ENCODE measurements around the gene RNF25. TPM values are rescaled to one million over a fixed set of nuclear protein-coding genes. Genes with fewer than 3 reads are reported as not detected.

RNF25 gene
- total RNA-seq, 1 experiment from 2014 or later, result 27.2 TPM

GRCh38 chr2:218635719-218636118 is 36.1 kb downstream of the RNF25 start:
- no peak for DNase-seq
- TF ChIP-seq EZH2 (IDR thresholded peaks at IDR 0.05; ENCODE audit: low read depth), result no peak
- no peak for TF ChIP-seq CTCF (conservative IDR thresholded peaks at IDR 0.05)
- Histone ChIP-seq H3K4me1 (replicated peaks; ENCODE audit: insufficient read depth) (peaks cover 10% of the 10 kb centered on the region; the same call in 1 of the 2 replicates), H2AFZ (no peak overlapping the region), H4K20me1 (ENCODE audit: insufficient read depth) (no peaks in the 10 kb centered on the region), H3K4me2 (no peak overlapping the region), H3K27ac (no peak overlapping the region), H3K9me2 (ENCODE audit: insufficient read depth) (no peaks in the 10 kb centered on the region), H3K9me3 (ENCODE audit: insufficient read depth, low read depth) (no peaks in the 10 kb centered on the region), H3K79me2 (ENCODE audit: low read depth) (no peaks in the 10 kb centered on the region), H3K27me3 (ENCODE audit: insufficient read depth, low read depth) (no peaks in the 10 kb centered on the region), H3K4me3 (no peak overlapping the region), H3F3A (ENCODE audit: insufficient read depth, low read depth) (peaks cover 12% of the 10 kb centered on the region; the same call in 1 of the 2 replicates), H3K36me3 (ENCODE audit: low read depth) (peaks cover 3% of the 10 kb centered on the region; the same call in 1 of the 2 replicates)
- BruUV-seq (replicated peaks), result no TSS peak
- ChIA-PET CTCF (no interaction called here), POLR2A (ENCODE audit: unreplicated experiment) (no interaction called here)
- intact Hi-C loops (cut with micrococcal nuclease; ENCODE audit: unreplicated experiment), result no loop called here

DNA sequence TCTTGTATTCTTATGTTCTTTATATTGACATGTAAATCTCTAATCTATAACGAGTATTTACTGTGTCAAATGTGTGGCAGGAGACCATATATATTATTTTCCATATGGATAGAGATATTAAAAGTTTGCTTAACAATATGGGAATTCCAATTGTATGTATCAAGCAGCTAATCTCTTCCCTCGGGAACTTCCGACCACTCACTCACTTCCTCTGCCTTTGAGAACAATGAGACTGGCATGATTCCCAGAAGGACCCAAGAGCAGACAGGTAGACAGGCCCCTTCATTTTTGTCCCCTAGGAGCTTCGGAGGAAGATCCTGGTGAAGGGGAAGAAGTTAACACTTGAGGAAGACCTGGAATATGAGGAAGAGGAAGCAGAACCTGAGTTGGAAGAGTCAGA is 40.0 kb downstream of the RNF25 start:
- peak in 1 of 2 experiments; percentile 10 for DNase-seq
- intact Hi-C loops (cut with micrococcal nuclease; ENCODE audit: unreplicated experiment), result no loop called here
- peak overlapping the region; percentile 44 for H3K27ac ChIP-seq
- peak overlapping the region; percentile 22; the same call in 1 of the 2 replicates for H3K4me2 ChIP-seq
- ChIA-PET CTCF (no interaction called here), POLR2A (ENCODE audit: unreplicated experiment) (no interaction called here)
- H3K9me2 ChIP-seq (ENCODE audit: insufficient read depth), result no peaks in the 10 kb centered on the region
- H3K36me3 ChIP-seq (ENCODE audit: low read depth), result no peaks in the 10 kb centered on the region
- H3K27me3 ChIP-seq (ENCODE audit: insufficient read depth, low read depth), result no peaks in the 10 kb centered on the region
- BruUV-seq (replicated peaks), result no TSS peak
- no peaks in the 10 kb centered on the region for H3K9me3 ChIP-seq (ENCODE audit: insufficient read depth, low read depth)
- no peak overlapping the region for H3K4me3 ChIP-seq
- peaks cover 10% of the 10 kb centered on the region; the same call in 1 of the 2 replicates for H3K4me1 ChIP-seq (replicated peaks; ENCODE audit: insufficient read depth)
- H4K20me1 ChIP-seq (ENCODE audit: insufficient read depth), result no peaks in the 10 kb centered on the region
- no peak overlapping the region for H2AFZ ChIP-seq
- H3F3A ChIP-seq (ENCODE audit: insufficient read depth, low read depth), result peaks cover 12% of the 10 kb centered on the region; the same call in 1 of the 2 replicates
- H3K79me2 ChIP-seq (ENCODE audit: low read depth), result no peaks in the 10 kb centered on the region
- TF ChIP-seq EZH2 (IDR thresholded peaks at IDR 0.05; ENCODE audit: low read depth) (no peak), CTCF (conservative IDR thresholded peaks at IDR 0.05) (no peak)

DNA sequence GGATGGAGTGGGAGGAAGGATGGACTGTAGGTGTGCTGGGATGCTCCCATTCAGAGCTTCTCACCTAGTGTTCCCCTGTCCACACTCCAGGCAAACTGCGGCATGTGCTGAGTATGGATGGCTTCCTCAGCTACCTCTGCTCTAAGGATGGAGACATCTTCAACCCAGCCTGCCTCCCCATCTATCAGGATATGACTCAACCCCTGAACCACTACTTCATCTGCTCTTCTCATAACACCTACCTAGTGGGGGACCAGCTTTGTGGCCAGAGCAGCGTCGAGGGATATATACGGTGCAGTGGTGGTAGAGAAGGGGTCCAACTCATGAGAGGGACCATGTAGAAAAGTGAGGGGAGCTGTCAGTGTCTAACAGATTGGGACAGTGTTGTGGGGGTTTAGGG is 43.9 kb downstream of the RNF25 start:
- H4K20me1 ChIP-seq (ENCODE audit: insufficient read depth), result no peaks in the 10 kb centered on the region
- intact Hi-C loops (cut with micrococcal nuclease; ENCODE audit: unreplicated experiment), result no loop called here
- H3K9me2 ChIP-seq (ENCODE audit: insufficient read depth), result no peaks in the 10 kb centered on the region
- no peaks in the 10 kb centered on the region for H3K9me3 ChIP-seq (ENCODE audit: insufficient read depth, low read depth)
- TF ChIP-seq CTCF (conservative IDR thresholded peaks at IDR 0.05), result no peak
- no peak for TF ChIP-seq EZH2 (IDR thresholded peaks at IDR 0.05; ENCODE audit: low read depth)
- CTCF ChIA-PET, result no interaction called here
- H3K36me3 ChIP-seq (ENCODE audit: low read depth), result no peaks in the 10 kb centered on the region
- no peaks in the 10 kb centered on the region for H3K79me2 ChIP-seq (ENCODE audit: low read depth)
- H3K4me3 ChIP-seq, result no peak overlapping the region
- H3K27me3 ChIP-seq (ENCODE audit: insufficient read depth, low read depth), result no peaks in the 10 kb centered on the region
- peaks cover 10% of the 10 kb centered on the region; the same call in 1 of the 2 replicates for H3K4me1 ChIP-seq (replicated peaks; ENCODE audit: insufficient read depth)
- no peak overlapping the region for H3K4me2 ChIP-seq
- peaks cover 12% of the 10 kb centered on the region; the same call in 1 of the 2 replicates for H3F3A ChIP-seq (ENCODE audit: insufficient read depth, low read depth)
- no TSS peak for BruUV-seq (replicated peaks)
- H3K27ac ChIP-seq, result no peak overlapping the region
- no peak overlapping the region for H2AFZ ChIP-seq
- DNase-seq, result no peak
- POLR2A ChIA-PET (ENCODE audit: unreplicated experiment), result no interaction called here

Data from PC-9 (cell line).